ENCODE measurements around the gene ELP6.
"Not testable (repeated sequence)": the region's sequence is repeated elsewhere in the genome, so short reads cannot be mapped to it uniquely, and the experiment has no call there.

DNA sequence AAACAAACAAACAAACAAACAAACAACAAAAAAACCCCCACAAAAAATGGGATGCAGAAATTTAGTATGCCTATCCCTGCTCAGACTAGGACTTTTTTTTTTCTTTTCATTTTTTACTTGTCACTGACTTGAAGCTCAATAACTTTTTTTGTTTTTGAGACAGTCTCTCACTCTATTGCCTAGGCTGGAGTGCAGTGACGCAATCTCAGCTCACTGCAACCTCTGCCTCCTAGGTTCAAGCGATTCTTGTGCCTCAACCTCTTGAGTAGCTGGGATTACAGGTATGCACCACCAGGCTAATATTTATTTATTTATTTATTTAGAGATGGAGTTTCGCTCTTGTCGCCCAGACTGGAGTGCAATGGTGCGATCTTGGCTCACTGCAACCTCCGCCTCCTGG is 8.2 kb downstream of the ELP6 start:
- not testable (repeated sequence) for TF ChIP-seq YY1 (IDR thresholded peaks at IDR 0.05; ENCODE audit: insufficient read depth, insufficient read length); ZNF274 (IDR thresholded peaks at IDR 0.05; ENCODE audit: low read depth, low read length); SUZ12 (IDR thresholded peaks at IDR 0.05; ENCODE audit: extremely low read depth, insufficient read depth, insufficient read length)

Data from NT2/D1 (cell line).